T-helper 2 cell treated with Interferon-gamma antibody and Interleukin-4, amounts not matched to agents 5 μg/mL and 100 μg/mL, for 36 hours (primary cell): ENCODE measurements around the gene SFSWAP.
"Not testable (repeated sequence)": the region's sequence is repeated elsewhere in the genome, so short reads cannot be mapped to it uniquely, and the experiment has no call there.

Source experiments
- DNase-seq: peaks from one replicate; pipeline ENCODE4 v3.0.0; 2021; ENCODE audit warnings: low spot score
- H3K27ac Mint-ChIP-seq: one replicate; pipeline ENCODE4 v1.8.0; 2021; ENCODE audit warnings: mild to moderate bottlenecking, mixed read lengths
- H3K27me3 Mint-ChIP-seq: one replicate; pipeline ENCODE4 v1.8.0; 2021; ENCODE audit warnings: low read depth, mixed read lengths
- H3K36me3 Mint-ChIP-seq: one replicate; pipeline ENCODE4 v1.8.0; 2021; ENCODE audit warnings: low read depth, mixed read lengths
- H3K4me1 Mint-ChIP-seq: one replicate; pipeline ENCODE4 v1.8.0; 2021; ENCODE audit warnings: low read depth, mixed read lengths
- H3K4me3 Mint-ChIP-seq: one replicate; pipeline ENCODE4 v1.8.0; 2022; ENCODE audit warnings: mild to moderate bottlenecking, moderate library complexity, mixed read lengths
- H3K9me3 Mint-ChIP-seq: one replicate; pipeline ENCODE4 v1.8.0; 2021; ENCODE audit warnings: mixed read lengths

Gene SFSWAP

DNA sequence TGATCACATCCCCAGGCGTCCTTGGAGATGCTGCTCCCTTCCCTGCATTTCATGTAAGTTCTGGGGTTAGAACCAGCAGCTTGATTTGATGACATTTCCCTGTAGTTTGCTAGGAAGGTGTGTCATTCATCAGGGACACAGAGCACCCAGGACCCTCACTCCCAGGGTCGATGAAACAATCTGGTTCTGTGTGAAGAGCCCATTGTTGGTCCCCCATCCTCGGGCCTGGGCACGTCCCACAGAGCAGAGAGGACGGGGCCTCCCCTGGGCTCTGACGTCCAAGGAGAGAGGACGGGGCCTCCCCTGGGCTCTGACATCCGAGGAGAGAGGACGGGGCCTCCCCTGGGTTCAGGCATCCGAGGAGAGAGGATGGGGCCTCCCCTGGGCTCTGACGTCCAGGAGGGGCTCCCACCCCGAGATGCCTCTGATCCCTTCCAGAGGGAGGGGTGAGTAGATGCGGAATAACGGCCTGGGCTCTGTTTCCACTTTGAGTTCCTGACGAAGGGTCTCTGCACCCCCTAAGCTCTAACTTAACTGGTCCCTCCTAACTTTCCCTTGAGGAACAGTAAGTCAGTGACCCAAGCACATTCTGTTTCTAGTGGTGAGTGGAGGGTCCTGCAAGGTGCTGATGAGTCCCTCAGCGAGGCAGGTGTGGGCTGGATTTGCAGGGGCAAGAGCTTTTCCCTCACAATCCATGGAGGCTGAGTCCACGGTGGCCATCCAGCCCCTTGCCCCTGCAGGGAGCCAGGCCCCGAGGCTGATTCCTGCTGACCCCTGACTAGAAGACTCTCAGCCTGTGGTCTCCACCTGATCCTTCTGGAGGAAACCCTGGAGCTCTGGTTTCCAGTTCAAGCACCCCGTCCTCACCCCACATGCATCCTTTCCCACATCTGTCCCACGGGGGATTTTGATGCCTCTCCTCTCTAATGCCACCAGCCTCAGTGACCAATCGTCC is 35.5 kb upstream of the SFSWAP start:
- no peak overlapping the region for H3K27ac Mint-ChIP-seq
- peaks cover 9% of the 10 kb centered on the region for H3K9me3 Mint-ChIP-seq
- DNase-seq: no peak
- H3K27me3 Mint-ChIP-seq: peaks cover 5% of the 10 kb centered on the region
- no peaks in the 10 kb centered on the region for H3K36me3 Mint-ChIP-seq
- no peaks in the 10 kb centered on the region for H3K4me1 Mint-ChIP-seq
- H3K4me3 Mint-ChIP-seq: no peak overlapping the region

GRCh38 chr12:131676544-131676943 is 34.3 kb upstream of the SFSWAP start:
- H3K27ac Mint-ChIP-seq: no peak overlapping the region
- no peak for DNase-seq
- no peaks in the 10 kb centered on the region for H3K27me3 Mint-ChIP-seq
- peaks cover 9% of the 10 kb centered on the region for H3K9me3 Mint-ChIP-seq
- H3K36me3 Mint-ChIP-seq: no peaks in the 10 kb centered on the region
- no peak overlapping the region for H3K4me3 Mint-ChIP-seq
- H3K4me1 Mint-ChIP-seq: peaks cover under 1% of the 10 kb centered on the region

DNA sequence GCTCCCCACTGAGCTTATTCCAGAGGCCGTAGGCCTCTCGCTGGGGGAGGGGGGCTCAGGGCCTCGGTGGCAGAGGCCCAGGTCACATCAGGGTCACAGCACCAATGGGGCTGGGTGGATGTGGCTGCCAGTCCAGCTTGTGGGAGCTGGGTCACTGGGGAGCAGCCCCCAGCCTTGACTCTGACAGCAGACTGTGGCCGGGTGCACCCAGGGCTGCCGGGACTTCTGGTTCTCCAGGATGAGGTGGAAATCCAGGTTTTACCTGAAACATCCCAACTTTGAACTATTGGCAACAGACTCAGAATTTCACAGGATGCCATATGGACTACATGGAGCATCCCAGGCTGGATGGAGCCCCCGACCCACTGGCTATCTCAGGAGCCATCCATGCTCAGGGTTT is 33.8 kb upstream of the SFSWAP start:
- DNase-seq, H3K4me3 Mint-ChIP-seq, H3K27me3 Mint-ChIP-seq, H3K27ac Mint-ChIP-seq, H3K36me3 Mint-ChIP-seq, H3K4me1 Mint-ChIP-seq, H3K9me3 Mint-ChIP-seq: not testable (repeated sequence)

- DNase-seq: no peak
- Mint-ChIP-seq H3K9me3 (peaks cover 9% of the 10 kb centered on the region), H3K36me3 (no peaks in the 10 kb centered on the region), H3K4me1 (peaks cover 8% of the 10 kb centered on the region), H3K4me3 (no peak overlapping the region), H3K27me3 (no peaks in the 10 kb centered on the region), H3K27ac (no peak overlapping the region)
Measured at GRCh38 chr12:131677699-131678098, 33.2 kb upstream of the SFSWAP start.

GRCh38 chr12:131678389-131679181 is 32.3 kb upstream of the SFSWAP start:
- H3K4me1 Mint-ChIP-seq: peaks cover 12% of the 10 kb centered on the region
- DNase-seq, H3K9me3 Mint-ChIP-seq, H3K36me3 Mint-ChIP-seq, H3K4me3 Mint-ChIP-seq, H3K27me3 Mint-ChIP-seq: not testable (repeated sequence)
- peak overlapping the region; percentile 26 for H3K27ac Mint-ChIP-seq

DNA sequence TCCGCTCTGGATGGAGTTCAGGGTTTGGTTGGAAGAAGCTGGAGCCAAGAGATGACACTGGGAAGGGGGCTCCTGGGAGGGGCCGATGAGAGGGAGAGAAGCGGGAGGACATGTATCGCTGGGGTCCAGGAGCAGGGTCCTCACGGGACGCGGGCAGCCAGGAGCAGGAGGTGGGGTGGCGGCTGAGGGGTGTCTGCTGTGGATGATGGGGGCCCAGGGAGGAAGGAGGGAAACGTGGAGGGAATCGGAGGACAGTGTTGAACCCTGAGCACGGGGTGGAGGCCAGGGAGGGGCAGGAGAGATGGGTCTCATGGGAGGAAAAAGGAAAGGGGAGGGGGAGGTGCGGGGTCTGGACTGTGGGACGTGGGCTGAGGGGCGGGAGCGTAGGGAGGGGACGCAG is 31.7 kb upstream of the SFSWAP start:
- DNase-seq, H3K36me3 Mint-ChIP-seq, H3K4me3 Mint-ChIP-seq, H3K9me3 Mint-ChIP-seq, H3K27me3 Mint-ChIP-seq: not testable (repeated sequence)
- peaks cover 12% of the 10 kb centered on the region for H3K4me1 Mint-ChIP-seq
- peak overlapping the region; percentile 26 for H3K27ac Mint-ChIP-seq

DNA sequence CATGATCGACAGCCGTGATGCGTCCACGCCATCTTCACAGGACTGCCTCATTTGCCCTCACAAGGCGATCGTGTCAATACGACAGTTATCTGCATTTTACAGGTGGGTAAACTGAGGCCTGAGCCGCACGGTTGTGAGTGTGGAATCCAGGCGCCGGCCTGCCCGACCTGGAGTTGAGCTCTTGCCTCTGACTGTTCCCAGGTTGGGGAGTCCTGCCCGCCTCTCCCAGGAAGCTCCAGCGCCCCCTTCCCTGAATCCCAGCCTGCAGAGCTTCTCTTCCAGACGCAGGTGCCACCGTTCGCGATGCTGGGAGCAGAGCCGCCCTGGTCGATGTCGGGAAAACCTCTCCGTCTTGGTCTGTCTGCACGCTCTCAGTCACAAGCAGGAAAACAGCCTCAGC is 31.1 kb upstream of the SFSWAP start:
- not testable (repeated sequence) for H3K9me3 Mint-ChIP-seq, DNase-seq, H3K4me3 Mint-ChIP-seq, H3K36me3 Mint-ChIP-seq, H3K27me3 Mint-ChIP-seq, H3K27ac Mint-ChIP-seq
- peaks cover 12% of the 10 kb centered on the region for H3K4me1 Mint-ChIP-seq

GRCh38 chr12:131680392-131681256 is 30.3 kb upstream of the SFSWAP start:
- H3K4me3 Mint-ChIP-seq, DNase-seq, H3K36me3 Mint-ChIP-seq, H3K27me3 Mint-ChIP-seq, H3K9me3 Mint-ChIP-seq: not testable (repeated sequence)
- peaks cover 12% of the 10 kb centered on the region for H3K4me1 Mint-ChIP-seq
- peak overlapping the region; percentile 6 for H3K27ac Mint-ChIP-seq

DNA sequence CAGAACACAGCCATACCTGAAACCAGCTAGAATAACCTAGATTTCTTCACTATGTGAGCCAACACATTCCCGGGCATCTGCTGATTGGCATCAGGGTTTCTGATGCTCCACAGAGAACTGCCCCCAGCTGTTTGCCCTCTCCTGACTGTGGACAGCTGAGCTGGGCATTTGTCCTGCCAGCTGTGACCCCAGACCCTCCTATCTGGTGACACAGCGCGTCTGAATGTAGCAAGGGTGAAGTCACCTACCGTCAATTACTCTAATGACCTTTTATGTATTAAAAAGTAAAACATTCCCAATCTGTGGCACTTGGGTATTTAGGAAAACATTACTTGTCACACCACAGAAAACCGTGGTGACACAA is 29.7 kb upstream of the SFSWAP start:
- Mint-ChIP-seq H3K4me3 (no peak overlapping the region), H3K36me3 (no peaks in the 10 kb centered on the region), H3K27me3 (no peaks in the 10 kb centered on the region), H3K4me1 (peaks cover 12% of the 10 kb centered on the region), H3K27ac (no peak overlapping the region), H3K9me3 (peaks cover 4% of the 10 kb centered on the region)
- DNase-seq: no peak

DNA sequence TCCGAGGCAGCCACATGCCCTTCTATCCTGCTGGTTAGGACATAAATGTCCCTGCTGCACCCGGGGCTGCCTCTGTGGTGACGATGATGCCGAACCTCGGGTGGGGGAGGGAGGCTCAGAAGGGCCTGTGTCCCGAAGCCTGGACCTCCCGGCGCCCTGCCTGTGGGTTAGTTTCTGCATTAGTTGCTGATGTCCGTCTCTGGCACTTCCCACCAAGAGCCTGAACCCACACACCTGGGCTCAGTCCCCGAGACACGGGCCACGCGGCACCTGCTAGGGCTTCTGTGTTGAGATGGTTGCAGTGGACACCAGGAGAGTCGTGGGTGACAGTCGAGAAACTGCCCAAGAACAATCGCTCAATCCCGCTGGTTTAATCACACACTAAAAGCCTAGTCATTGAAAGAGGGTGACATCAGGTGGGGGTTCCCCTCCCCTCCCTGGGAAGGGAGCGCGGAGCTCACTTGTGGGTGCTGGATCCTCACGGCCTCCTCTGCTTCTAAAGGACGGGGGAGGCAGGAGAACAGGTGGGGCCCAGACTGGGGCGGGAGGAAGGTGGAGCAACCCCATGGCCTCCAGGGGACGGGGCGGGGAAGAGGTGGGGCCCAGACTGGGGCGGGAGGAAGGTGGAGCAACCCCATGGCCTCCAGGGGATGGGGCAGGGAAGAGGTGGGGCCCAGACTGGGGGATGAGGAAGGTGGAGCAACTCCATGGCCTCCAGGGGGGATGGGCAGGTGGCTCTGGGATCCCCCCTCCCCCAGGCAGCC is 29.0 kb upstream of the SFSWAP start:
- peak overlapping the region; percentile 75 for H3K4me3 Mint-ChIP-seq
- H3K4me1 Mint-ChIP-seq: peaks cover 12% of the 10 kb centered on the region
- H3K27me3 Mint-ChIP-seq, H3K9me3 Mint-ChIP-seq, H3K36me3 Mint-ChIP-seq: not testable (repeated sequence)
- H3K27ac Mint-ChIP-seq: peak overlapping the region; percentile 61
- peak; percentile 79 for DNase-seq

GRCh38 chr12:131682510-131682895 is 28.4 kb upstream of the SFSWAP start:
- peak overlapping the region; percentile 8 for H3K4me3 Mint-ChIP-seq
- no peaks in the 10 kb centered on the region for H3K9me3 Mint-ChIP-seq
- H3K4me1 Mint-ChIP-seq: peaks cover 12% of the 10 kb centered on the region
- peak; percentile 23 for DNase-seq
- H3K36me3 Mint-ChIP-seq: no peaks in the 10 kb centered on the region
- peak overlapping the region; percentile 56 for H3K27ac Mint-ChIP-seq
- H3K27me3 Mint-ChIP-seq: no peaks in the 10 kb centered on the region

GRCh38 chr12:131683266-131684014 is 27.4 kb upstream of the SFSWAP start:
- no peak overlapping the region for H3K4me3 Mint-ChIP-seq
- no peak for DNase-seq
- no peaks in the 10 kb centered on the region for H3K27me3 Mint-ChIP-seq
- no peaks in the 10 kb centered on the region for H3K36me3 Mint-ChIP-seq
- H3K4me1 Mint-ChIP-seq: peaks cover 12% of the 10 kb centered on the region
- peak overlapping the region; percentile 56 for H3K27ac Mint-ChIP-seq
- H3K9me3 Mint-ChIP-seq: peaks cover 6% of the 10 kb centered on the region
